Esophagus (tissue), 2 donors: Measurements from ENCODE around the gene MED25. TPM values are rescaled to one million over a fixed set of nuclear protein-coding genes. Genes with fewer than 3 reads are reported as not detected.
A peak's percentile ranks its signal among the peaks of the same experiment; 100 is the strongest.

Experiments used
- H3K27ac ChIP-seq, 2 donors: one replicate each; pipeline ENCODE4 v1.5.1; 2013; ENCODE audit warnings: low read depth in 2 of 2, mild to moderate bottlenecking in 2 of 2, inconsistent platforms in 1 of 2, low read length in 1 of 2, moderate library complexity in 1 of 2
- H3K27me3 ChIP-seq, 2 donors: one replicate each; pipeline ENCODE4 v1.6.1; 2013; ENCODE audit warnings: low read length in 2 of 2, control low read depth in 1 of 2, mild to moderate bottlenecking in 1 of 2; ENCODE audit not compliant: insufficient read depth in 2 of 2, control insufficient read depth in 1 of 2
- H3K36me3 ChIP-seq, 2 donors: one replicate each; pipeline ENCODE4 v1.6.1; 2013; ENCODE audit warnings: low read length in 1 of 2; ENCODE audit not compliant: control insufficient read depth in 2 of 2, insufficient read depth in 2 of 2
- H3K4me1 ChIP-seq, 2 donors: one replicate each; pipeline ENCODE4 v1.6.1; 2013; ENCODE audit warnings: low read length in 1 of 2; ENCODE audit not compliant: control insufficient read depth in 2 of 2, insufficient read depth in 2 of 2
- H3K4me3 ChIP-seq, 2 donors: one replicate each; pipeline ENCODE4 v1.5.1; 2013; ENCODE audit warnings: low read length in 2 of 2, mild to moderate bottlenecking in 2 of 2, low read depth in 1 of 2, moderate library complexity in 1 of 2
- H3K9me3 ChIP-seq, 2 donors: one replicate each; pipeline ENCODE4 v1.6.1; 2013; ENCODE audit warnings: mild to moderate bottlenecking in 2 of 2, low read depth in 1 of 2, low read length in 1 of 2, moderate library complexity in 1 of 2; ENCODE audit not compliant: control insufficient read depth in 2 of 2, insufficient read depth in 1 of 2
- WGBS, 2 donors: extraction: QIAGEN DNeasy Blood & Tissue Kit; methylation state at CpG; one replicate each; pipeline ENCODE4 v1.1.7; 2013; 5-methylcytosine and 5-hydroxymethylcytosine counted together
- polyA plus RNA-seq, 2 donors: library from polyadenylated mRNA; stranded (reverse); fragments of 200-250 nt; gene quantifications; one replicate each; pipeline ENCODE4 v1.2.3, GENCODE V29; 2013
- donor health status: healthy with polysubstance abuse.
- donor health status: Bipolar disorder and iron deficiency.

MED25 gene
- polyA plus RNA-seq, 2 donors, result 27.7 to 54.9 TPM

DNA sequence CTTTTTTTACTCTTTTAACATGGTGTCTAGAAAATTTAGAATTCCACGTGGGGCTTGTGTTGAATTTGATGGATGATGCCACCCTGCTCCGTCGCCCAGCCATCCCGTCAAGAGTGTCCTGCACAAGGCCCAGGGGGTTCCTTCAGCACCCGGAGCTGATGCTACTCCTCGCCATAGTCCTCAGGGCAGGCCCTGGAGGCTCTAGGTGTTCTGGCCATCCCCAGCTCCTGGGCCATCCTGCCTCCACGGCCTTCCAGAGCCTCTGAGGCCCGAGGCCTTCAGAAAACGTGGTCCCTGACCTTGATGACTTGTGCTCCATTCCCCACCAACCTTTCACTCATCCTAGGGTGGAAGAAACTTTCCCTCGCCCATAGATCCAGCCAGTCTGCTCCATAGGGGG, 55.7 kb downstream of the MED25 start:
- Histone ChIP-seq H3K27me3 (no peaks in the 10 kb centered on the region), H3K9me3 (no peaks in the 10 kb centered on the region), H3K4me1 (peaks cover 2 to 22% of the 10 kb centered on the region in 2 donors), H3K4me3 (no peak overlapping the region), H3K36me3 (peaks cover 9% of the 10 kb centered on the region in 2 donors), H3K27ac (no peak overlapping the region)
- WGBS, 2 donors, result 85% methylated on average over 10 of the region's 10 CpGs

- H3K36me3 ChIP-seq, result peaks cover 9 to 11% of the 10 kb centered on the region in 2 donors
- no peaks in the 10 kb centered on the region for H3K9me3 ChIP-seq
- peak overlapping the region in 1 of 2 donors; percentile 98 for H3K27ac ChIP-seq
- H3K4me3 ChIP-seq, result no peak overlapping the region
- 80 to 87% methylated on average over 11 of the region's 11 CpGs for WGBS, 2 donors
- no peaks in the 10 kb centered on the region for H3K27me3 ChIP-seq
- H3K4me1 ChIP-seq, result peaks cover 2 to 19% of the 10 kb centered on the region in 2 donors
Observed at GRCh38 chr19:49874503-49875157, 56.5 kb downstream of the MED25 start.

- no peaks in the 10 kb centered on the region for H3K27me3 ChIP-seq
- H3K36me3 ChIP-seq, result peaks cover 11 to 13% of the 10 kb centered on the region in 2 donors
- peak overlapping the region in 1 of 2 donors; percentile 98 for H3K27ac ChIP-seq
- peaks cover 2 to 15% of the 10 kb centered on the region in 2 donors for H3K4me1 ChIP-seq
- no peaks in the 10 kb centered on the region for H3K9me3 ChIP-seq
- H3K4me3 ChIP-seq, result peak overlapping the region; percentile 94 to 96
- 76 to 84% methylated on average over 4 of the region's 4 CpGs for WGBS, 2 donors
Observed at GRCh38 chr19:49875177-49875576, 57.1 kb downstream of the MED25 start.

DNA sequence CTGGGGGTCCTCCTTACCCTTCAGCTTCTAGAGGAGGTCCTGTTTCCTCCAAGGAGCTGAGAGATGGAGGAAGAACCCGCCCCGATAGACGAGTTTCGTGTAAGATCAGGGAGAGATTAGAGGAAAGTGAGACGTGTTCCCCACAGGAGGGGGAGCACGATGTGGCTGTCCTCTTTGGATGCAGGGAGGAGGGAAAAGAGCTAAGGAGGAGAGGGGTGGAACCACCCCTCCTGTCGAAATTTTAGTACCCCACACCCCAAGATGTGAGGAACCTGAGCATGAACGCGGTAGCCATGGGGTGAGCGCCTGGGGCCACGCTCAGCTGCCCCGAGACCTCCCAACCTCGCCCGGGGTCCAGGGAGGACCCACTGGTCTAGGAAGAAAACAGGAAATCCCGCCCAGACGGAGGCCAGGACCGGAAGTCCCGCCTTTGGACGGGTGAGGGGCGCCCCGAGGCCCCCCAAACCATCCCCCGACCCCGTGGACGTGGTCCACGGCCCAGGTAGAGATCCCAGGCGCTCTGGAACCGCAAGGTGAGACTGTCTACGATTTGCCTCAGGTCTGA, 57.9 kb downstream of the MED25 start:
- Histone ChIP-seq H3K27me3 (no peaks in the 10 kb centered on the region), H3K36me3 (peaks cover 15 to 21% of the 10 kb centered on the region in 2 donors), H3K27ac (peak overlapping the region; percentile 97 to 98), H3K4me3 (peak overlapping the region; percentile 94 to 96), H3K9me3 (no peaks in the 10 kb centered on the region), H3K4me1 (peaks cover 2 to 11% of the 10 kb centered on the region in 2 donors)
- WGBS, 2 donors, result 1% methylated on average over 27 to 28 of the region's 28 CpGs

DNA sequence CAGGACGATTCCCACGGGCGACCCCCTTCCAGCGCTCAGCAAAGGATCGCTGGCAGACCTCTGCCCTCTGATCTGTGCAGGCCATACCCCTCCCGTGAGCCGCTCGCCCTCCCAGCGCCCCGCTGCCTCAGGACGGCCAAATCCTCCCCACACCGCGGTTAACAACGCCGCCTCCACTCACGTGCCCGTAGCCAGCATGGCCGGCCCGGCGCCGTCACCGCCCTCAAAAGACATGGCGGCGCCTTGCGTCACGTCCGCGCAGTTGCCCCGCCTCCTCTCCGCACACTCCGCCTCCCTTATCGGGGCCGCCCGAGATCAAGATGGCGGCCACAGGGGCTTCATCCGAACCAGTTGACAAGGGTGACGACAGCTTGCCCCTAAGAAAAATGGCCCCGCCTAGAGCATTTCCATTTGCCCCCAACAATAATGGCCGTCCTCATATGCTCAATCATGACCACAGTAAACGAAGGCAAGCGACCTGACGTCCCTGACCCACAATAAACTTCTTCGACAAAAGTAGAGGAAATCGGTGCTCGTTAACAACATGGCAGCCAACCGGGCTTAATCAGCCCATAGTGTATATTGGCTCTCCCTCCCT, 58.4 kb downstream of the MED25 start:
- Histone ChIP-seq H3K27ac (peak overlapping the region; percentile 97 to 100), H3K36me3 (peaks cover 13 to 26% of the 10 kb centered on the region in 2 donors), H3K4me3 (peak overlapping the region; percentile 94 to 96), H3K4me1 (peaks cover 2 to 11% of the 10 kb centered on the region in 2 donors), H3K27me3 (no peaks in the 10 kb centered on the region), H3K9me3 (no peaks in the 10 kb centered on the region)
- 0 to 1% methylated on average over 46 of the region's 46 CpGs for WGBS, 2 donors

- 0% methylated on average over 60 to 61 of the region's 61 CpGs for WGBS, 2 donors
- H3K27me3 ChIP-seq, result no peaks in the 10 kb centered on the region
- peak within 1 kb of the TSS; percentile 97 to 100 for H3K27ac ChIP-seq
- H3K4me3 ChIP-seq, result peak within 1 kb of the TSS; percentile 94 to 96
- no peaks in the 10 kb centered on the region for H3K9me3 ChIP-seq
- peaks cover 11 to 31% of the 10 kb centered on the region in 2 donors for H3K36me3 ChIP-seq
- H3K4me1 ChIP-seq, result peaks cover 2 to 11% of the 10 kb centered on the region in 2 donors
Observed at GRCh38 chr19:49877020-49877878, 59.2 kb downstream of the MED25 start, which contains the start of the genes AKT1S1 and TBC1D17. AKT1S1 (minus strand) TSS chr19:49877355; CDS start chr19:49873295, 4,060 bp downstream. TBC1D17 (plus strand) TSS chr19:49877702; CDS start chr19:49877724, 22 bp downstream.

- H3K27me3 ChIP-seq, result no peaks in the 10 kb centered on the region
- H3K4me3 ChIP-seq, result peak overlapping the region; percentile 64 to 67
- 6 to 9% methylated on average over 41 of the region's 41 CpGs for WGBS, 2 donors
- peak overlapping the region; percentile 97 to 100 for H3K27ac ChIP-seq
- peaks cover 2 to 11% of the 10 kb centered on the region in 2 donors for H3K4me1 ChIP-seq
- H3K9me3 ChIP-seq, result no peaks in the 10 kb centered on the region
- peaks cover 20 to 37% of the 10 kb centered on the region in 2 donors for H3K36me3 ChIP-seq
Observed at GRCh38 chr19:49877879-49878743, 60.0 kb downstream of the MED25 start.

GRCh38 chr19:49878744-49879070, 60.6 kb downstream of the MED25 start:
- H3K4me1 ChIP-seq, result peaks cover 2 to 11% of the 10 kb centered on the region in 2 donors
- 80 to 82% methylated on average over 9 of the region's 9 CpGs for WGBS, 2 donors
- H3K9me3 ChIP-seq, result no peaks in the 10 kb centered on the region
- H3K36me3 ChIP-seq, result peaks cover 26 to 40% of the 10 kb centered on the region in 2 donors
- peak overlapping the region in 1 of 2 donors; percentile 64 for H3K4me3 ChIP-seq
- H3K27me3 ChIP-seq, result no peaks in the 10 kb centered on the region
- peak overlapping the region in 1 of 2 donors; percentile 100 for H3K27ac ChIP-seq
